ENCODE results near the gene PPP2R2C. TPM values are rescaled to one million over a fixed set of nuclear protein-coding genes. Genes with fewer than 3 reads are reported as not detected.

The PPP2R2C gene
- total and polyA plus RNA-seq, 9 of the 15 experiments (the other 6 are each of a cell fraction or from before 2014, with no cell fraction given): 0.04 to 0.06 TPM; not detected in 7

DNA sequence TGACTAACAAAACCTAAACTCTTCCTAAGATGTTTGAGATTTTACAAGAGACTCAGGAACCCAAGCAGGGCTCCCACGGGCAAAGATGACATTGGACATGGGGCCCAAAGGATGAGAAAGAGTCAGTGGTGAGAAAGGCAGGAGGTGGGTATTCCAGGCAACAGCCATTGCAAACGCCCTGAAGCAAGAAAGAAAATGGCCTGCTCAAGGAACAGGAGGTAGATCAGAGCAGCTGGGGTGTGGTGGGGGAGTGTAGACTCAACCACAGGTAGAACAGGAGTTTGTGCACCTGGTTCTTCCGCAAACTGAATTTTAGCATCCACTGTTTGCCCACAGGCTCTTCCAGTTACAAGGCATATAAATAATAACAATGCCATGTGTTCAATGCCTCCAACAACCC is 3.3 kb downstream of the PPP2R2C start:
- H4K20me1 ChIP-seq (replicated peaks; ENCODE audit: control insufficient read depth, insufficient read depth, low read length): no peaks in the 10 kb centered on the region; the same call in 1 of the 2 replicates
- CTCF ChIA-PET (ENCODE audit: low intra/inter-chr PET ratio): no interaction called here
- no peak overlapping the region for H3K27ac ChIP-seq (ENCODE audit: extremely low read depth, low read depth, low read length)
- H3K79me2 ChIP-seq (ENCODE audit: control insufficient read depth, insufficient read depth, low read length): no peaks in the 10 kb centered on the region
- H3K4me1 ChIP-seq (replicated peaks in 1 of 2; ENCODE audit: control insufficient read depth in 2 of 2, insufficient read depth in 2 of 2, low read length in 2 of 2): peaks cover 0 to 16% of the 10 kb centered on the region in 2 experiments; a peak in 2 of 5 replicates
- H3K4me3 ChIP-seq: no peak overlapping the region
- TF ChIP-seq CTCFL (IDR thresholded peaks at IDR 0.05; ENCODE audit: borderline replicate concordance, insufficient read depth, low read depth, low read length, poor library complexity, severe bottlenecking): no peak
- H3K9ac ChIP-seq (ENCODE audit: insufficient read depth in 1 of 2, low read depth in 2 of 2, low read length in 2 of 2): no peak overlapping the region
- intact Hi-C loops (cut with micrococcal nuclease) (no loop called here), in situ Hi-C loops (cut with MboI) (no loop called here)
- DNase-seq (ENCODE audit: extremely low read depth in 1 of 4, low spot score in 3 of 4): no peak
- no peak for ATAC-seq
- WGBS (ENCODE audit: insufficient coverage, low coverage, missing lambda C conversion rate): 0% methylated on average over 3 of the region's 3 CpGs
- H3K36me3 ChIP-seq (ENCODE audit: control insufficient read depth, insufficient read depth, low read length): no peaks in the 10 kb centered on the region
- no peak overlapping the region for H2AFZ ChIP-seq (ENCODE audit: low read depth, low read length)
- no TSS peak for BruUV-seq (replicated peaks)
- H3K4me2 ChIP-seq (ENCODE audit: insufficient read depth, low read length): no peak overlapping the region
- H3K9me3 ChIP-seq (replicated peaks; ENCODE audit: control insufficient read depth, insufficient read depth, low read depth, low read length): no peaks in the 10 kb centered on the region
- POLR2A ChIA-PET: interaction anchor here (1.3 kb wide), 1 partner anchor 10 kb away, joined by 3 read pairs; no protein-coding TSS in a partner anchor
- FAIRE-seq: no peak
- H3K9me1 ChIP-seq (ENCODE audit: control insufficient read depth, insufficient read depth, low read length): no peaks in the 10 kb centered on the region
- H3K27me3 ChIP-seq (ENCODE audit: control insufficient read depth in 2 of 2, insufficient read depth in 2 of 2, low read length in 2 of 2): peaks cover 4 to 28% of the 10 kb centered on the region in 2 experiments

- ATAC-seq (no peak), FAIRE-seq (no peak), DNase-seq (ENCODE audit: extremely low read depth in 1 of 4, low spot score in 3 of 4) (no peak)
- H3K4me1 ChIP-seq (replicated peaks in 1 of 2; ENCODE audit: control insufficient read depth in 2 of 2, insufficient read depth in 2 of 2, low read length in 2 of 2): peaks cover 0 to 16% of the 10 kb centered on the region in 2 experiments; a peak in 2 of 5 replicates
- H3K36me3 ChIP-seq (ENCODE audit: control insufficient read depth, insufficient read depth, low read length): no peaks in the 10 kb centered on the region
- WGBS (ENCODE audit: insufficient coverage, low coverage, missing lambda C conversion rate): 0% methylated on average over 1 of the region's 1 CpG
- no peaks in the 10 kb centered on the region; the same call in 1 of the 2 replicates for H4K20me1 ChIP-seq (replicated peaks; ENCODE audit: control insufficient read depth, insufficient read depth, low read length)
- no peak overlapping the region for H3K4me2 ChIP-seq (ENCODE audit: insufficient read depth, low read length)
- H3K27ac ChIP-seq (ENCODE audit: extremely low read depth, low read depth, low read length): no peak overlapping the region
- no peaks in the 10 kb centered on the region for H3K9me3 ChIP-seq (replicated peaks; ENCODE audit: control insufficient read depth, insufficient read depth, low read depth, low read length)
- H3K4me3 ChIP-seq: no peak overlapping the region
- H3K79me2 ChIP-seq (ENCODE audit: control insufficient read depth, insufficient read depth, low read length): no peaks in the 10 kb centered on the region
- no peaks in the 10 kb centered on the region for H3K9me1 ChIP-seq (ENCODE audit: control insufficient read depth, insufficient read depth, low read length)
- intact Hi-C loops (cut with micrococcal nuclease) (no loop called here), in situ Hi-C loops (cut with MboI) (no loop called here)
- H3K27me3 ChIP-seq (ENCODE audit: control insufficient read depth in 2 of 2, insufficient read depth in 2 of 2, low read length in 2 of 2): peaks cover 4 to 28% of the 10 kb centered on the region in 2 experiments
- ChIA-PET CTCF (ENCODE audit: low intra/inter-chr PET ratio) (no interaction called here), POLR2A (interaction anchor here (0.5 to 1.3 kb wide), 2 partner anchors 10 to 77 kb away, joined by 3 to 4 read pairs; no protein-coding TSS in a partner anchor)
- no peak overlapping the region for H2AFZ ChIP-seq (ENCODE audit: low read depth, low read length)
- no peak overlapping the region for H3K9ac ChIP-seq (ENCODE audit: insufficient read depth in 1 of 2, low read depth in 2 of 2, low read length in 2 of 2)
- BruUV-seq (replicated peaks): no TSS peak
- TF ChIP-seq ZC3H4 (CRISPR knock-in tag; IDR thresholded peaks at IDR 0.05; ENCODE audit: borderline replicate concordance) (no peak), POU5F1 (IDR thresholded peaks at IDR 0.05; ENCODE audit: borderline replicate concordance, low read depth, low read length, partially characterized antibody) (no peak), ARNT (IDR thresholded peaks at IDR 0.05) (no peak), ZBTB1 (CRISPR knock-in tag; IDR thresholded peaks at IDR 0.05; ENCODE audit: borderline replicate concordance, low read depth) (no peak), BRCA1 (IDR thresholded peaks at IDR 0.05) (no peak), BRCA1 (CRISPR knock-in tag; IDR thresholded peaks at IDR 0.05) (no peak)
- TF ChIP-seq, protein P1, sequence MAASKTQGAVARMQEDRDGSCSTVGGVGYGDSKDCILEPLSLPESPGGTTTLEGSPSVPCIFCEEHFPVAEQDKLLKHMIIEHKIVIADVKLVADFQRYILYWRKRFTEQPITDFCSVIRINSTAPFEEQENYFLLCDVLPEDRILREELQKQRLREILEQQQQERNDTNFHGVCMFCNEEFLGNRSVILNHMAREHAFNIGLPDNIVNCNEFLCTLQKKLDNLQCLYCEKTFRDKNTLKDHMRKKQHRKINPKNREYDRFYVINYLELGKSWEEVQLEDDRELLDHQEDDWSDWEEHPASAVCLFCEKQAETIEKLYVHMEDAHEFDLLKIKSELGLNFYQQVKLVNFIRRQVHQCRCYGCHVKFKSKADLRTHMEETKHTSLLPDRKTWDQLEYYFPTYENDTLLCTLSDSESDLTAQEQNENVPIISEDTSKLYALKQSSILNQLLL (CRISPR knock-in tag; IDR thresholded peaks at IDR 0.05; ENCODE audit: borderline replicate concordance): no peak
These were observed 4.0 kb downstream of the PPP2R2C start for GRCh38 chr4:6468376-6468775.
